PC-9 (cell line): ENCODE measurements around the gene KIAA1328.

Source experiments
- EZH2 ChIP-seq: fragments of 200-600 bp; sonication (generic); IDR thresholded peaks from 2 replicates; pipeline ENCODE4 v1.8.0; 2017; ENCODE audit warnings: antibody characterized with exemption, low read depth
- TF ChIP-seq, protein P1 (sequence below): fragments of 200-600 bp; sonication (generic); conservative IDR thresholded peaks from 2 replicates; pipeline ENCODE4 v1.6.1; 2017; ENCODE audit warnings: mixed run types, antibody characterized with exemption, mild to moderate bottlenecking, moderate library complexity

GRCh38 chr18:36893227-36893626 is 64.3 kb downstream of the KIAA1328 start:
- TF ChIP-seq EZH2 = no peak
- TF ChIP-seq, protein P1, sequence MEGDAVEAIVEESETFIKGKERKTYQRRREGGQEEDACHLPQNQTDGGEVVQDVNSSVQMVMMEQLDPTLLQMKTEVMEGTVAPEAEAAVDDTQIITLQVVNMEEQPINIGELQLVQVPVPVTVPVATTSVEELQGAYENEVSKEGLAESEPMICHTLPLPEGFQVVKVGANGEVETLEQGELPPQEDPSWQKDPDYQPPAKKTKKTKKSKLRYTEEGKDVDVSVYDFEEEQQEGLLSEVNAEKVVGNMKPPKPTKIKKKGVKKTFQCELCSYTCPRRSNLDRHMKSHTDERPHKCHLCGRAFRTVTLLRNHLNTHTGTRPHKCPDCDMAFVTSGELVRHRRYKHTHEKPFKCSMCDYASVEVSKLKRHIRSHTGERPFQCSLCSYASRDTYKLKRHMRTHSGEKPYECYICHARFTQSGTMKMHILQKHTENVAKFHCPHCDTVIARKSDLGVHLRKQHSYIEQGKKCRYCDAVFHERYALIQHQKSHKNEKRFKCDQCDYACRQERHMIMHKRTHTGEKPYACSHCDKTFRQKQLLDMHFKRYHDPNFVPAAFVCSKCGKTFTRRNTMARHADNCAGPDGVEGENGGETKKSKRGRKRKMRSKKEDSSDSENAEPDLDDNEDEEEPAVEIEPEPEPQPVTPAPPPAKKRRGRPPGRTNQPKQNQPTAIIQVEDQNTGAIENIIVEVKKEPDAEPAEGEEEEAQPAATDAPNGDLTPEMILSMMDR = no peak
